ENCODE data around the gene ADM2.

DNA sequence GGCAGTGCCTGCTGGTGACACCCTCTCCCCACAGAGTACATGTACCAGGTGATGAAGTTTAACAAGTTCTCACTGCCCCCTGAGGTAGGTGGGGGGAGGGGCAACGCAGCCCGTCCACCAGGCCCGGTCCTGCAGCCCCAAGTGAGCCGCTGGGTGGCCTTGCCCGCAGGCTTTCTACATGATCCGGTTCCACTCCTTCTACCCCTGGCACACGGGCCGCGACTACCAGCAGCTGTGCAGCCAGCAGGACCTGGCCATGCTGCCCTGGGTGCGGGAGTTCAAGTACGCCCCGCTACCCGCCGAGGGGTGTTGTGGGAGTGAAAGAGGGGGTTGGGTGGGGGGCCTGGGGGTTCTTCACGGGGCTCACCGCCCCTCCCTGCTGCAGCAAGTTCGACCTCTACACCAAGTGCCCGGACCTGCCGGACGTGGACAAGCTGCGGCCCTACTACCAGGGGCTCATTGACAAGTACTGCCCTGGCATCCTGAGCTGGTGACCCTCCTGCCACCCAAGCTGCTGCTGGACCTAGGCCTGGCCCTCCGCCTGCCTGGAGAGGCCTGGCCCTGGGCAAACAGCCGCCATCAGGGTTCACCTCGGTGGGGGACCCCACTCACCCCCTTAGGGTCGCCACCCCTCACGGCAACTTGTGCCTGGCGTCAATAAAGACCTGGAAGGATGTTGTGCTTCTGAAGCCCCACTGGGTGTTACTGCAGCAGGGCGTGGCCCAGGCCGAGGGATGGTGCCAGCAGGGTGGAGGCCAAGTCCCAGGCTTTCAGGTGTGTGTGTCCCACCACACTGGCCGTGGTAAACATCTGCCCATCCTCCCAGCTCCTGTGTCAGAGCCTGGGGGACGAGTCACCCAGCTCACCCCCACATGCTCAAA is 8.3 kb downstream of the ADM2 start:
- no peak for TF ChIP-seq EZH2 (IDR thresholded peaks at IDR 0.05; ENCODE audit: low read length, missing control alignments)
- TF ChIP-seq, protein P1, sequence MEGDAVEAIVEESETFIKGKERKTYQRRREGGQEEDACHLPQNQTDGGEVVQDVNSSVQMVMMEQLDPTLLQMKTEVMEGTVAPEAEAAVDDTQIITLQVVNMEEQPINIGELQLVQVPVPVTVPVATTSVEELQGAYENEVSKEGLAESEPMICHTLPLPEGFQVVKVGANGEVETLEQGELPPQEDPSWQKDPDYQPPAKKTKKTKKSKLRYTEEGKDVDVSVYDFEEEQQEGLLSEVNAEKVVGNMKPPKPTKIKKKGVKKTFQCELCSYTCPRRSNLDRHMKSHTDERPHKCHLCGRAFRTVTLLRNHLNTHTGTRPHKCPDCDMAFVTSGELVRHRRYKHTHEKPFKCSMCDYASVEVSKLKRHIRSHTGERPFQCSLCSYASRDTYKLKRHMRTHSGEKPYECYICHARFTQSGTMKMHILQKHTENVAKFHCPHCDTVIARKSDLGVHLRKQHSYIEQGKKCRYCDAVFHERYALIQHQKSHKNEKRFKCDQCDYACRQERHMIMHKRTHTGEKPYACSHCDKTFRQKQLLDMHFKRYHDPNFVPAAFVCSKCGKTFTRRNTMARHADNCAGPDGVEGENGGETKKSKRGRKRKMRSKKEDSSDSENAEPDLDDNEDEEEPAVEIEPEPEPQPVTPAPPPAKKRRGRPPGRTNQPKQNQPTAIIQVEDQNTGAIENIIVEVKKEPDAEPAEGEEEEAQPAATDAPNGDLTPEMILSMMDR (conservative IDR thresholded peaks at IDR 0.05 in 1 of 2, IDR thresholded peaks at IDR 0.05 in 1 of 2; ENCODE audit: low read depth in 1 of 2, low read length in 2 of 2): no peak

Measured in fibroblast of lung (primary cell).